Mesodermal cell (in vitro differentiated cells): ENCODE data around the gene CYP2A13.
"Not testable (repeated sequence)": the region's sequence is repeated elsewhere in the genome, so short reads cannot be mapped to it uniquely, and the experiment has no call there.

Experiments used
- H3K27ac ChIP-seq: 2 replicates; pipeline ENCODE4 v1.7.0; 2013; ENCODE audit warnings: mild to moderate bottlenecking, low read depth, low read length, moderate library complexity; ENCODE audit not compliant: severe bottlenecking
- H3K36me3 ChIP-seq: 2 replicates; pipeline ENCODE4 v1.7.1; 2013; ENCODE audit warnings: mild to moderate bottlenecking, low read length, moderate library complexity; ENCODE audit not compliant: control insufficient read depth, insufficient read depth
- H3K4me1 ChIP-seq: one replicate; pipeline ENCODE4 v1.7.1; 2013; ENCODE audit warnings: mild to moderate bottlenecking, low read length; ENCODE audit not compliant: insufficient read depth, control insufficient read depth, poor library complexity, severe bottlenecking
- H3K4me3 ChIP-seq: 2 replicates; pipeline ENCODE4 v1.7.0; 2013; ENCODE audit warnings: low read length, control low read depth, mild to moderate bottlenecking; ENCODE audit not compliant: insufficient read depth, poor library complexity, severe bottlenecking; ENCODE audit errors: extremely low read depth
- H3K9me3 ChIP-seq: 2 replicates; pipeline ENCODE4 v1.7.1; 2013; ENCODE audit warnings: mild to moderate bottlenecking, low read length, moderate library complexity; ENCODE audit not compliant: control insufficient read depth
- WGBS, 2 experiments: methylation state at CpG; one replicate each; pipeline ENCODE4 v1.1.5; 2013; ENCODE audit warnings: missing lambda C conversion rate in 2 of 2; ENCODE audit not compliant: insufficient coverage in 2 of 2; 5-methylcytosine and 5-hydroxymethylcytosine counted together

The CYP2A13 gene

DNA sequence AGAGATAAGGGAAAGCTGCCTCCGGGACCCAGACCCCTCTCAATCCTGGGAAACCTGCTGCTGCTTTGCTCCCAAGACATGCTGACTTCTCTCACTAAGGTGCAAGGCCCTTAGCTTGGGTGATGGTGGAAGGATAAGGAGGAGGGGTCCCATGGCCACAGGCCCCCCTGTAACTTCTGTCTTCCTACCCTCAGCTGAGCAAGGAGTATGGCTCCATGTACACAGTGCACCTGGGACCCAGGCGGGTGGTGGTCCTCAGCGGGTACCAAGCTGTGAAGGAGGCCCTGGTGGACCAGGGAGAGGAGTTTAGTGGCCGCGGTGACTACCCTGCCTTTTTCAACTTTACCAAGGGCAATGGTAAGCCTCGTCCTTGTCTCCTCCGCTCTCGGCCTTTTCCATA is 28.0 kb downstream of the CYP2A13 start:
- Histone ChIP-seq H3K36me3 (no peaks in the 10 kb centered on the region), H3K27ac (no peak overlapping the region)
- 75 to 91% methylated on average over 2 to 6 of the region's 8 CpGs for WGBS, 2 experiments

DNA sequence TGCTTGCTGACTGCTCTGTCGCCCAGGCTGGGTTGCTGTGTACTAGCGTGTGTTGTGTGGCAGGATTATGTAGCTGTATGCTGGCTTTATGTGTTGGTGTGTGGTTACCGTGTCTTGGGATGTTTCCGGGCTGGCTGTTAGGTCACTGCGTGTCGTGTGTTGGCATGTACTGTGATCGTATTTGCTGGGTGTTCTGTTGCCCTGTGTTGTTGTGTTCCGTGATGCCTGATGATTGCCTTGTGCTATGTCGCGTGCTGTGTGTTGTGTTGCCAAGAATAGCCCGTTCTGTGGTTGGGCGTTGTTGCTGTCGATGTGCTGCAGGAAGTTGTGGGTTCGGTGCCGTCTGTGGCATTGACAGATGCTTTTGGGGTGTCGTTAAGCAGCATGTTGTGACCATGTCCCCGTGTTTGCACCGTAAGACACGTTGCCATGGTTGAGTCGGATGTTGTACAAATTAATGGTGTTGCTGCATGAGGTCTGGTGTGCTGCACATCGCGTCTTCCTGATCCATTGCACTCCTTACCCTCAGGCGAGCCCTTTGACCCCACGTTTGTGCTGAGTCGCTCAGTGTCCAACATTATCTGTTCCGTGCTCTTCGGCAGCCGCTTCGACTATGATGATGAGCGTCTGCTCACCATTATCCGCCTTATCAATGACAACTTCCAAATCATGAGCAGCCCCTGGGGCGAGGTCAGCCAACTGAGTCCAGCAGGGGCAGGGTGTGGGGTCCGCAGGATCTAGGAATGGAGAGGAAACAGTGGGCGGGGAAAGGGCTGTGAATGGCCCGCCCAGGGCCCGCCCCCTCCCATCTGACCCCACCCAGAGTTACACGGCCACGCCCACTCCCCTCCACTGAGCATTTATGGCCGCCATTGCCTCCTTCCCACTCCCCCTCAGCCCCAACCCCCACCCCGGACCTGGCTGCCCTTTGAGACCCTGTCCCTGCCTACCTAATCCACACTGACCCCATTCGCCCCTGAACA is 33.0 kb downstream of the CYP2A13 start:
- not testable (repeated sequence) for H3K36me3 ChIP-seq, H3K9me3 ChIP-seq, H3K27ac ChIP-seq, H3K4me1 ChIP-seq, H3K4me3 ChIP-seq
- 94 to 99% methylated on average over 11 to 31 of the region's 41 CpGs for WGBS, 2 experiments

More for the DNA sequence above, 28.0 kb downstream of the CYP2A13 start:
- no peaks in the 10 kb centered on the region for H3K4me1 ChIP-seq
- peaks cover 7% of the 10 kb centered on the region for H3K9me3 ChIP-seq
- no peak overlapping the region for H3K4me3 ChIP-seq

DNA sequence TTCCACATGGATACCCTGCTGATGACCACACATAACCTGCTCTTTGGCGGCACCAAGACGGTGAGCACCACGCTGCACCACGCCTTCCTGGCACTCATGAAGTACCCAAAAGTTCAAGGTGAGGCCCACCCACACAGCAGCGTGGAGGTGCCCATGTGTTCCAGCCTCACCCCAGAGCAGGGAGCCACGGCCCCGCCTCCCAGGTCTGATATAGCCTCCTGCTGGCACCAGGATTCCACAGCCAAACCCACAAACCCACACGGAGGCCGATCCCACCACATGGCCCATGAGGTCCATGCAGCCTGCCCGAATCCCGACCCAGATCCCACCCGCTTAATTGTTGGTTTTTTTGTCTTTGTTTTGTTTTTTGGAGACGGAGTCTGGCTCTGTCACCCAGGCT is 34.6 kb downstream of the CYP2A13 start:
- H3K27ac ChIP-seq, H3K4me1 ChIP-seq, H3K36me3 ChIP-seq, H3K4me3 ChIP-seq, H3K9me3 ChIP-seq: not testable (repeated sequence)
- WGBS, 2 experiments = 92 to 97% methylated on average over 12 to 13 of the region's 13 CpGs

- no peaks in the 10 kb centered on the region for H3K4me1 ChIP-seq
- H3K27ac ChIP-seq = no peak overlapping the region
- no peaks in the 10 kb centered on the region for H3K36me3 ChIP-seq
- no peaks in the 10 kb centered on the region for H3K9me3 ChIP-seq
- WGBS, 2 experiments = 92 to 100% methylated on average over 8 of the region's 11 CpGs
- H3K4me3 ChIP-seq = no peak overlapping the region
Observed at GRCh38 chr19:41123716-41124294, 35.6 kb downstream of the CYP2A13 start.

- not testable (repeated sequence) for H3K4me1 ChIP-seq, H3K36me3 ChIP-seq, H3K4me3 ChIP-seq, H3K27ac ChIP-seq, H3K9me3 ChIP-seq
- 50 to 88% methylated on average over 1 of the region's 2 CpGs for WGBS, 2 experiments
Observed at GRCh38 chr19:41126765-41127203, 38.5 kb downstream of the CYP2A13 start.

DNA sequence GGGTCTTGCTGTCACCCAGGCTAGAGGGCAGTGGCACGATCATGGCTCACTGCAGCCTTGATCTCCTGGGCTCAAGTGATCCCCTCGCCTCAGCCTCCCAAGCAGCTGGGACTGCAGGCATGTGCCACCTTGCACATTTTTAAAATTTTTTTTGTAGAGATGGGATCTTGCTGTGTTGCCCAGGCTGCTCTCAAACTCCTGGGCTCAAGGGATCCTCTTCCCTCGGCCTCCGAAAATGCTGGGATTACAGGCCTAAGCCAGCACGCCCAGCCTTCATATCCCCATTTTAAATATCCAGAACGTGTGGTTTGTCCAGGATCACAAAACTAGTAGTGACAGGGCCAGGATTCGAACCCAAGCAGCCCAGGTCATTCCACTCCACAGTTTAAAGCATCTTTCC is 39.1 kb downstream of the CYP2A13 start:
- H3K4me1 ChIP-seq, H3K27ac ChIP-seq, H3K4me3 ChIP-seq, H3K9me3 ChIP-seq, H3K36me3 ChIP-seq: not testable (repeated sequence)
- WGBS, 2 experiments = 78 to 79% methylated on average over 6 to 7 of the region's 7 CpGs

DNA sequence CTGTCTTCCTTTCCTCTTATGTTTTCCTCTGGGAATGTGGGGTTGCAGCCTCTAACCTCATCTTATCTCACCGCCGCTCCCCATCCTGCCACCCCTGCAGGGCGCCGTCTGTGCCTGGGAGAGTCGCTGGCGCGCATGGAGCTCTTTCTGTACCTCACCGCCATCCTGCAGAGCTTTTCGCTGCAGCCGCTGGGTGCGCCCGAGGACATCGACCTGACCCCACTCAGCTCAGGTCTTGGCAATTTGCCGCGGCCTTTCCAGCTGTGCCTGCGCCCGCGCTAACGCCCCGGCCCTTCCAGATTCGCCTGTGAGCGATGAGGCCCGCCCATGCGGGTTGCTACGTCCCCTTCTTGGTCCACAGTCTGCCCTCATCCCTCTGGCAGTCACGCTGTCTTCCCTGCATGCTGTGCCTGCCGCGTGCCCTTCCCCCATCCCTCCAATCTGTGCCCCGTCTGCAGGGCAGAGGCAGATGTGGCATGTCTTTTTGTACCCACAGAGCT is 39.6 kb downstream of the CYP2A13 start:
- H3K27ac ChIP-seq, H3K4me3 ChIP-seq: not testable (repeated sequence)
- 0% methylated on average over 6 to 15 of the region's 29 CpGs for WGBS, 2 experiments

GRCh38 chr19:41128692-41129091 is 40.4 kb downstream of the CYP2A13 start:
- no peaks in the 10 kb centered on the region for H3K36me3 ChIP-seq
- H3K4me1 ChIP-seq = no peaks in the 10 kb centered on the region
- no peak overlapping the region for H3K4me3 ChIP-seq
- H3K27ac ChIP-seq = no peak overlapping the region
- WGBS, 2 experiments = 90 to 96% methylated on average over 4 to 5 of the region's 6 CpGs
- no peaks in the 10 kb centered on the region for H3K9me3 ChIP-seq

More for the DNA sequence above, 39.6 kb downstream of the CYP2A13 start:
- H3K4me1 ChIP-seq, H3K9me3 ChIP-seq, H3K36me3 ChIP-seq: not testable (repeated sequence)

DNA sequence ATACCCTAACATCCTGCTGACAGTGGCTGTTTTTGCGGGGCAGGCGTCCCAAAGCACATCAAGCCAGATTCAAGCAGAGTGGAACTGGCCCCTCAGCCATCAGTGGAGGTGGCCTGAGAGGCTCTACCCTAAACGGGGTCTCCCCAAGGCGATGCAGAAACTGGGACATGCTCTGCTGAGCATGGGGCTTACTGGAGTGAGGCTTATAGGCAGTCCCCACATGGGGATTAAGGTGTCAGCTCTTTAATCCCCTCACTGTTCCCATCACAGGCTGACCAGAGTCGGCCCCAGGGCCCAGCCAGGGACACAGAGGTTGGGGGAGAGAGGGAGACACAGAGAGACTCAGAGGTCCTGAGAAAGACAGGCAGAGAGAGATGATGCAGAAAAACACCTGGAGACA is 42.9 kb downstream of the CYP2A13 start:
- WGBS, 2 experiments = 78 to 84% methylated on average over 4 to 5 of the region's 5 CpGs

GRCh38 chr19:41133260-41133659 is 45.0 kb downstream of the CYP2A13 start:
- 83% methylated on average over 1 of the region's 3 CpGs; no CpG with 5 or more reads in 1 of the 2 experiments for WGBS, 2 experiments
- no peak overlapping the region for H3K4me3 ChIP-seq
- no peaks in the 10 kb centered on the region for H3K9me3 ChIP-seq
- no peaks in the 10 kb centered on the region for H3K4me1 ChIP-seq
- no peak overlapping the region for H3K27ac ChIP-seq
- no peaks in the 10 kb centered on the region for H3K36me3 ChIP-seq

More for the DNA sequence above, 42.9 kb downstream of the CYP2A13 start:
- Histone ChIP-seq H3K9me3 (no peaks in the 10 kb centered on the region), H3K36me3 (no peaks in the 10 kb centered on the region), H3K27ac (no peak overlapping the region), H3K4me3 (no peak overlapping the region), H3K4me1 (no peaks in the 10 kb centered on the region)
